HG03432 (cell line): ENCODE measurements around the gene CTTNBP2.

Experiments used
- ATAC-seq: cut with Tn5 transposase; IDR thresholded peaks from one replicate; pipeline ENCODE4 v1.9.1; 2021; ENCODE audit warnings: mild to moderate bottlenecking, moderate library complexity; ENCODE audit not compliant: unreplicated experiment

The CTTNBP2 gene

DNA sequence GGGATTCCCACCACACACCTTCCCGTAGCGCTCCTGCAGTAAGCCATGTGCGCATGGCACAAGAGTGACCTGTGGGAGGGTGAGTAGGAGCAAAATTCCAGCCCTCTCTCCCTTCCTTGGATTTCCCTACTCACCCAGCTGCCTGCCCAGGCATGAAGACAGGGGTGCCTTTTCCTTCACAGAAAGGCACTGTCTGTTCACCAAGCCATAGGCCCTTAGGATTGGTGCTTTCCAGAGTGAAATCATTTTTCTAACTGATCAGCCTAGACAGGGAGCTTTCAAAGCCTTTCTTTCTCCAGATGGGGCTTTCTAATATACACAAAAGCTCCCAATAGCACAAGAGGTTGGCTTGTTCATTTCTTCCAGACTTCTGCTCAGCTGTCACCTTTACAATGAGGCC lies 79.7 kb downstream of the CTTNBP2 start:
- peak; percentile 27 for ATAC-seq

DNA sequence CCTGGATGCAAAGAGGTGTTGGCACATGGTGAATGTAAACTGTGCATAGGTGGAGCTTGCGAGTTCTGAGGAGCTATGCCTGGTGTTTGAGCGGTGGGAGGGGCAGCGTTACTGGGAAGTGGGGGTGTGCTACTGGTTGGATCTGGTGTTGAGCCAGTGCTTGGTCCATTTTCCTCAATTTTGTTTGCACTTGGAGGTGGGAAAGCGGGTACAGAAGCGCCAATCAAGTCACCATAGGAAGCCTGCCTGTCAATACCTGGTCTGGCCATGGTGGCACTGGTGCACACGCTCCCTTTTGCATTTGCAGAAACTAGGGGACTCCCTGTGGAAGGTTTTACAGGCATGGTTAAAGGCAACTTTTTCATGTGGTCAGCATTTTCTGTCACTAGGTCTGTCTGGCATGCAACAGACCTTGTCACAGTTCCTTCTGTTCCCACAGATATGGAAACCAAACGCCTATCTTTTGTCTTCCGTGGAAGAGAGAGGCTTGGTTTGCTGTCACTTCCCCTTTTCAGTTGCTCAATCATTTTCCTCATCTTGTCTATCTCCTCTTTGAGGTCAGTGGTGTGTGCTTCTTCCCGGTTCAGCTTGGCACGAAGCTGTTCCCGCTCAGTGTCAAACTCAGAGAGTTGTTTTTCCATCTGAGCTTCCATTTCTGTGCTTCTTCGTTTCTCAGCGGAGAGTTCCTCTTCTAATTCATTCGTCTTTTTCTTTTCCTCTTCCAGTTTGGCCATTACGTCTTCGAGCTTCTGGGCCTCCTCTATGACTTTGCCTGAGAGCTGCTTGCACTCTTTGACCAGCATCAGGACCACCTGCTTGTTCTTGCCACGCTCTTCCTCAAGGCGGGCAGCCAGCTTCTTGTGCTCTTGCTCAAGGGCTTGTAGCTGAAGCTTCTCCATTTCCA lies 81.1 kb downstream of the CTTNBP2 start:
- peak; percentile 78 for ATAC-seq

DNA sequence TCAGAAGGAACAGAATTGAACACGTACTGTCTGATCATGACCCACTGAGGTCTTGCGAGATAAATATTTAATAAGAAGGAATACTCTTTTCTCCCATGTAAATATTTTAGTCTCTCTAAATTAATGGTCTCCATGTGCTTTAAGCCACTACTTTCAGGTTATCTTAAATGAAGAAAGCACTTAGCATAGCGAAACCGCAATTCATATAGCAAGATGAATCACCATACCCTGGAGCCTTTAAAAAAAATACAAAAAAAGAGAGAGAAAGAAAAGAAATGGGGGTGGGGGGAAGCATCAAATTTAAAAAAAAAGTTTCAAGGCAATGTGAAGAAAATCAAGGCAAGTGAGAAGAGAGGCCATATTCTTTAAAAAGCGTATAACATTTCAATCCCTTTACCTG lies 82.5 kb downstream of the CTTNBP2 start:
- no peak for ATAC-seq

DNA sequence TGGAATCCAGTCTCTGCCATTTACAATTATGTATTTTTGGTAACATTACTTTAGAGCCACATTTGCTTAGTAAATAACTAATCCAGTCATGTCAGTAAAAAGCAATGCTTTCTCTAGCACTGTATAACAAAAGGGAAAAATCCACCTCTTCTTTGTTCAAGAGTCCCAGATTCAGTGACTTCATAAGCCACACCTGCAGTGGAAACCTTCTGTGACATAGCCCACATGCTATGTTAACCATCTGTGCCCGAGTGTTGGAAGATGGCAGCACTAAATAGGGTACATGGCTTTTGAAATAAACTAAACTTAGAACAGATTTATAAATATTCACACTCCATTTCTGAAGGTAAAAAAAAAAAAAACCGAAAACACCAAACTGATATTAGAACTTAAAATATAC lies 83.0 kb downstream of the CTTNBP2 start:
- ATAC-seq: no peak

DNA sequence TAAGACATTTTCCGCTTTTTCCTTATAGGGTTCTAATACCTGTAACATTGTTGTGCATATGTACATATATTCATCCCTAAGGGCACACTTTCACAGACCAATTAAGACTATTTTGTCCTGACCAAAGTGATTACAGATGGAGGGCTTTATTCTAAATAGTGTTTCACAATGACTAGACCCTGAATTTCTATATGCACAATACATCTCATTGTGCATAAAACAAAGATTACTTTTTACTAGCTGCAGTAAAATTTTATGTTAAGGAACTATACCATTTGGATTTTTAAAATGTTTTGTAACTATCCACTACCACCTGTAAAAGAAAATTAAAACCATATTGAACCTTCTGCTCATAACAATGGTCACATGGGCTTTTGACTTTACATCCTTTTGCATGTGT lies 87.8 kb downstream of the CTTNBP2 start:
- ATAC-seq: no peak

DNA sequence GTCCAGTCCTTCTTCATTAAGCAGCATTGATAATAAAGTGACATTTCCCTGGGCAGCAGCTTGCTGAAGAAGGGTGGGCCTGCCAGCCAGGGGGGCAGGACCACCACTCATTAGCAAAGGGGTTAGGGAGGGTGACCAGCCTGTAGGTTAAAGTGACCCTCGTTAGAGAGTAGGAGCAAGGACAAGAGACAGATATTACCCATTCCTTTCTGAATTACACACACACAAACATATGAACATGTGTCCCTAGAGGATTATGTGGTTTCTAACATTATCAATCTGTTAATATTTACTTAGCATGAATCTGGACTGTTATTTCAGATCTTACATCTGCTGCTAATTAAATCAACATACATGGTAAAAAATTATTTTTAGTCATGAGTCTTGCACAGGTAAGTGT lies 88.9 kb downstream of the CTTNBP2 start:
- ATAC-seq: peak; percentile 40

DNA sequence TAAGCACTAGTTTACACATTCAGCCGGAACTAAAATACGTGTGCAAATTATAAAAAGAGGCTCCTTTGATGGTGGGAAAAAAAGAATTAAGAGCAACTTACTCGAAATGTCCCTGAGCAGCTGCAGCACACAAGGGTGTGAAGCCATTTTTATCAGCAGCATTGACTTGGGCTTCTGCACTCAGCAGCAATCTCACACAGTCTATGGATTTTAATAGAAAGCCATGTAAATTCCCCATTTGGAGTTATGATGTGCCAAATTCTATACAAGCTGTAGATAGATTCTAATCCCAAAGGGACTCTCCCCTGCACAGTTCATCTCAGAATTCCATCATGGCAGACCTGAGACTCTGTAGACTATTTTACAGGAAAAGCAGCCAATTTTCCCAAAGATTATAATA lies 90.5 kb downstream of the CTTNBP2 start:
- ATAC-seq: no peak

DNA sequence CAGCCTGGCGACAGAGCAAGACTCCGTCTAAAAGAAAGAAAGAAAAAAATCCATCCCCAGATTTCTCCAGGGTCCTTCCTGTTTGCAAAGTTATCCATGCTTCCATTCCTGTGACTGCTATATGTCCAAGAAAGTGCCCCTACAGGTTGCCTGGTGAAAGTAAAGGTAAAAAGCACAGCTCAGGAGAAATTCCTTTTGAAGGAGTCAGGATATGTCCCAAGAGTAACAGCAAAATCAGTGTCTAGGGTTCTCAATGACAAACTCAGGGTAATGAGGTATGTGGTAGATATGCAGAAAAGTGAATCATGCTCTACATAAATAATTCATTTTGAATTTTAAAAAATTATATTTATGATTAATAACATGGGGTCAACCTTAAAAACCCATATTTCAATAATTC lies 91.5 kb downstream of the CTTNBP2 start:
- ATAC-seq: no peak

DNA sequence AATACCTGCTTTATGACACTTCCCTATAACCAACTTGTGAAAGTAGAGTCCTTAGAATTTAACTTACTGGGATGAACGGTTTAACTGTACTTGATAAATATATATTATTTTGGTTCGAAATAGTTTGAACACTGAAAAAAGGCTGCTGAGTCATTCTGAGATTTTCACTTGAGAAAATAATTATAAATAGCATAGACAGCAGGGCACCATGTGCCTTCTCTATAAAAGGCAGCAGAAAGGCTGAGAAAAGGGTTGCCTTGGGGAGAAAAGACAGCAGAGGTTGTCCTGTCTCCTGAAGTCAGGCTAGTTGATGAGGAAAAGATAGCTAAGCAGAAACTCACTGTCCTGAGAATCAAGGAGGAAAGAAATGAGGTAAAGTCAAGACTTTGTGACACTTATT lies 92.4 kb downstream of the CTTNBP2 start:
- ATAC-seq: peak; percentile 85

DNA sequence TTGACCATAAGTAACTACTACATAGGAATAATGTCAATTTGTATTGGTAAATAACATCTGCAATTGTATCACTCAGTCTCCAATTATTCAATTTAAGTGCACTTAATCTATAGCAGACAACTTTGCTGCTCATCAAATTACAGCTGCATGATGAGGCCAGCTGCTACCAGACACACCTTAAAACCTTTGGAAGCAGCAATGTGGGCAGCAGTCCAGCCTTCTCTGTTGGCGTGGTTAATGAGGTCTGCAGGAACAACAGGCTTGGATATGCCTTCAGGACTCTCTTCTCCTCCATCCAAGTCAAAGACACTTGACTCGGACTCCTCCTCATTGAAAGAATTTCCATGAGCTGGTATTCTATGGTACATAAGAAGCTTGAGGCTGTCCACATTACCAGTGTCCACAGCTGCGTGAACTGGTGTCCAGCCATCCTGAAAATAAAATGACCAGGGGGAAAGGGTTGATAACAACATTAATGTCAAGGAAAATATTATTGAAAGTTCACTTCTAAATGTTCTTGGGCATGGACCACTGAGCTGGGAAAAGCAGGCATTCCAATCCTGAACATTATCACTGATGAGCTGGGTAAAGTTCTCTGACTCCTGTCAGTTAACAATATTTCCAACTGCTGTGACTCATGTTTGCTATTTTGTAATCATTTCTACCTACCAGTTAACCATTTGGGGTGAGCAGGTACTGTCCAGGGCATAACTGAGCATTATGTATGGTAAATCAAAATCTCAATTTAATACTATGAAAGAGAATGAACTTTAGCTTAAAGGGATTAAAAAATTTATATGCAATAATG lies 95.7 kb downstream of the CTTNBP2 start:
- no peak for ATAC-seq

DNA sequence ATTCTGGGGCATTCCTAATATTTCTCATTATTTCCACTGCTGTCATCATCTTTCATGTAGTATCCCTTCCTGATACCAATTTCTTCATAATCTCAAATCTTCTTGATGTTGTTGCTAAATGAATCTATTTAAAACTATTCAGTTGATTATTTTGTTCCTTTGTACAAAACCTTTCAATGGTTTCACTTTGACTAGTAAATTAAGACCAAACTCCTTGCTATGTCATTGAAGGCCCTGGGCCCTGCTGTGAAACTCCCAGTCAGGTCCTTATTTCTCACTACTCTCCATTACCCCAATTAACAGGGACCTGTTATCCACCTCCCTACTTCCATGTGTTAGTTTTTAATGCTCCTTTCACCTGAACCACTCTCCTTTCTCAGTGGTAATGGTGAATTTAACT lies 97.0 kb downstream of the CTTNBP2 start:
- ATAC-seq: peak; percentile 42

DNA sequence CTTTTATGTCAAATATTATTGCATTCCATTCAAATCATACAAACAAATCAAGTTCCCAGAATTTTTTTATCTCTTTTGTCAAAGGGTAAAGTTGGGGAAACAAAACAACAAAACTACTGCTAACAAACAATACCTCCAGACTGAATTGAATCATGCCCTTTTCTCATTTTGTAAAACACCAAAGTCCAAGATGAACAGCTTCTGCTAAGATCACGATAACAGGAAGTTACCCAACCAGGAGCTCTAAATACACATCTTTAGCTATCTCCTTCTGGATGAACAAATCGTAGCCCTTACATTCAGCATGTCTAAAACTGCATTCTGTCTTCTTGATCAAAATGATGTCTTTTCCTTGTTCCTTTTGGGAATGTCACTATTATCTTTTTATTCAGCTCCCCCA lies 97.4 kb downstream of the CTTNBP2 start:
- ATAC-seq: no peak

DNA sequence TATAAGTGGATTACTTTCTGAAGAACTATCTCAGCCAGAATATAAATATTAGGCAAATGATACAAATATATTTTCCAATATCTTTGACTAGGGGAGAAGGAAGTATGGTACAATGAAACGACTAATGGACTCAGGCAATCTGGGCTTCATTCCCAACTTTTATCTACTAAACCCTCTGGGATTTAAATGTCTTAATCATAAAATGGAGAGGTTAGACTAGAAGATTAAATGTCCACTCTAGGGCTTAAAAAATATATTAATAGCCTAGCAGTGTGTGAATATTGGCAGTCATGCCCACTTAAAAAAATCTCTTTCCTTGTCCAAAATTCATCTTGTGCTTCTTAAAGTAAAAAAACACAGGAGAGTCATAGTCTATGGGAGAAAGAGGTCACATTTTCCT lies 98.3 kb downstream of the CTTNBP2 start:
- no peak for ATAC-seq

DNA sequence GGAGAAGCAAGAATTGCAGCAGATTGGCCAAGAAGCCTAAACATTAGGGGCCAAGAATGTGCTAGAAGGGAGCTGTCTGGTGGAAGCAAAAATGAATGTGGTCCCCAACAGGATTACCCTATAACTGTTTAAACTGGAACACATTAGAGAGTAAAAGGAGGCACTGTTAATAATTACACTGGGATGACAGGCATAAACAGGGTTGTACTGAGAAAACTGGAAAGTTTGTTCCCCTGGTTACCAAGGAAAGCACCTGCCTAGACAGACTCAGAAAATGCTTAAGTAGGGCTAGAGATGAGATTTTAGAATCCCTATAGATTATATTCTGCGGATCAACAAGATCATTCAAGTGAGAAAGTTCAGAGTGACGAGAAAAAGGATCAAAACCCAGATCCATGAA lies 100.8 kb downstream of the CTTNBP2 start:
- peak; percentile 30 for ATAC-seq

DNA sequence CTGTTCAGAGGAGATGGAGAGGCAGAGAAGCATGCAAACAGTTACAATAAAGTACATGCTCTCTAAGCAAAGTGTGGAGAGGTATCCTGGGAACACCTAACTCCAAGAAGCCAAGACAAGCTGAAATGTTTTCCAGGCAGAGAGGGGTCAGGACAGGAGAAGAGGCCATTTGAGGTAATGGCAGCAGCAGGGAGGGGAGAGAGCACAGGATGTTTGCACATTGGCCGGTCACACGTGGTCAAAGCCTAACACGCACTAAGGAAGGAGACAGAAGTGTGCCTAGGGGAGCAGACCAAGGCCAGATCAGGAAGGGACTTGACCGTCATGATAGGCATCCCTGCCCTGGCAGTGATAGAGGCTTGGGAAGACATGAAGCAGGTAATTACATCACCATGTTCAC lies 101.5 kb downstream of the CTTNBP2 start:
- no peak for ATAC-seq

DNA sequence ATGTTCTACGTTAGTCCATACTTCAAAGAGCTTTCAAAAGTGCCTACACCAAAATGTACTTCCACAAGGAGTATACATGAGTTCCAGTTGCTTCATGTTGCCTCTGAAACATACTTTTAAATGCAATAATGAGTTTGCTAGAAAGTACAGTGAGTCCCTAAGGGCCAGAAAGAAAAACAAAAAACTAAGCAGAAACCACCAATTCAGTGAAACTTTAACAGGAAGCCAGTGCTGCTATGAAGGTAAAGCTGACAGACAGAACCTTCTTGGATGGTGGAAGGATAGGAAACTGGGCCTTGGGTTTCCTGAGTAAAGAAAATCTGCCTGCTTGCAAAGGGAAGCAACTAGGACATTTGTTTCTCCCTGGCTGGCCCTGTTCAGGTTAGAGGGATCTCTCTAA lies 104.2 kb downstream of the CTTNBP2 start:
- ATAC-seq: peak; percentile 54

DNA sequence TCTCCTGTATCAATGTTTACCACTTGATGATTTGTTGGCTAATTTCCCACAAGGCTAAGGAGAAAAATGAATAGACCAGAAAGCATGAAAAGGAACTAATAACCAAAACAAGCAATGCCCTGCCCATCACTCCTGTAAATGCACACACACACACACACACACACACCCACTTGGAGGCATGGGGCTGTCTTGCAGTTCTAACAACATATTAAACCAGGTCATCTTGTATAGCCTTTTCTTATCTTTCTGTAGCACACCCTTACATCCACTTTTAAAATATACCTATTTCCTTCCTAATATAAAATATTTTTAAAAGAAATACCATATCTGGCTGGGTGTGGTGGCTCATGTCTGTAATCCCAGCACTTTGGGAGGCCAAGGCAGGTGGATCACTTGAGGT lies 105.3 kb downstream of the CTTNBP2 start:
- ATAC-seq: no peak

DNA sequence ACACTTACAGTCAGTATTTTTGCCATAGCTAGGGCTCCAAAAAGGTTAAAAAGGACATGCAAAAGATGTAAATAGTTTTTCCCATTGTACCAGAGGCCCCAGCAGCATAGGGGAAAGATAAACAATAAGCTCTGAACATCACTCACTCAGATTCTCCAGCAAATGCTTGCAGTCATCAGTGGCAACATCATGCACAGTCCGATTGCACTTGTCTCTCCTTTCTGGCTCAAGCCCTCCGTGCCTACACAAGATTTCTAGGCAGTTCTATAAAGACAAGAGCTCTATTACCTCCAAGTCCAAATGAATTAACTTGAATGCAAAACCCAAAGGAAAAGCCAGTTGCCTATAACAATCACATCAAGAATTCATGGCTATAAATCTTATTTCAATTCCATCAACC lies 106.3 kb downstream of the CTTNBP2 start:
- no peak for ATAC-seq

DNA sequence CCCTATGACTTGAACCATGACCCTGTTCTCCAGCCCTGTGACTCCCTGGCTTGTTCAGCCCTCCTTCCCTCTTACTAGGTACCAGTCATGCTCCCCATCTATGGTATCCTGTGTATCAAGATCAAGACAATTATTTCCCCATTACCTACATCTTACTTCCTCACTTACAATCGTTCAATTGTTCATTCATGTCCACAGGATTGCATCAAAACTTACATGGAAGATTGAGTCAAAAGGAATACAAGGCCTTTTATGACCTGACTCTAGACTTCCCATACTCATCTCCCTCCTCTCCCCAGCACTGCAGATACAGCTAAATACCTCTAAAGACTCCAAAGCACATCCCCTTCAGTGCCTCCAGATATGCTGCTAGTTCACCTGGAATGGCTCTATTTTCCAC lies 109.2 kb downstream of the CTTNBP2 start:
- ATAC-seq: no peak

DNA sequence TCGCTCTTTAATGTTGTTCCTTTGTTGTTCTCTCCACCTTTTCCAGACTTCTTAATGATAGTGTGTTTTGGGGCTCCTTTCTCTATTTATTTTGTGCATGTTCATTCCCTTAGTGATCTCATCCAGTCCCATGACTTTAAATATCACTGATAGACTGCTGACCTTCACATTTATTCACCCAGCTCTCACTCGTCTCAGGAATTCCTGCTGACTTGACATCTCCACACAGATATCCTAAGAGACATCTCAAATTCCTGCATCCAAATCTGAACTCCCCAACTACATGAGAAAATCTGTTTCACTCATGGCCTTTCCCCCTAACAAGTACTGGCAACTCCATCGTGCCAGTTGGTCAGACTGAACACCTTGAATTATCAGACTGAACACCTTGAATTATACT lies 111.2 kb downstream of the CTTNBP2 start:
- no peak for ATAC-seq

DNA sequence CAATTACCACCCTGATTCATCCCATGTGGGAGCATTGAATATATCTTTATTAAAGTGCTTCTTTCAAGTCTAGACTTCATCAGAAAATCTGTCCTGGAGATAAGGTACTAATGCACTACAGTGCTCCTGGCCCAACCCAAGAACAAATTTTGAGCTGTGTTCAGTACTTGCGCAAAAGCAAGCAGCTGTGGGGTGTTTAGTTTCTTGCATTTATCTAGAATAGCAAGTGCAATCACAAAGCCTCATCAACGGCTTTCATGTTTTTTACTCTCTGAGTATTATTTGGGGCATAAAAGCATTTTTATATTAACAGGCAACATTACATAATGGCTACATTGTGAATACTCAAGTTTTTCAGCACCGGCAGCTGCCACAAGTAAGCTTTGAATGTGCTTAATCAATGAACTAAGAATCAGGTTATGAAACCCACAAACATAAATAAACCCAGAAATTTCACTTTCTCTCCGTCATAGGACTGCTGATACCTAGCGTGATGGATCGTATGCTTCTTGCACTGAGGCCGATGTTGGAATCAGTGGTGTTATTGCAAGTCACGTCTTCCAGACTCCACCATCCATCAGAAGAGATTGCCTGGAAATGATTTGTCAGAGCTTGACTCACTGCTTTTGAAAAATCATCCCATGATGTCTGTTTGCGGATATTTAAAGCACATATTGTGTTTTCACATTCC lies 113.1 kb downstream of the CTTNBP2 start:
- ATAC-seq: no peak

DNA sequence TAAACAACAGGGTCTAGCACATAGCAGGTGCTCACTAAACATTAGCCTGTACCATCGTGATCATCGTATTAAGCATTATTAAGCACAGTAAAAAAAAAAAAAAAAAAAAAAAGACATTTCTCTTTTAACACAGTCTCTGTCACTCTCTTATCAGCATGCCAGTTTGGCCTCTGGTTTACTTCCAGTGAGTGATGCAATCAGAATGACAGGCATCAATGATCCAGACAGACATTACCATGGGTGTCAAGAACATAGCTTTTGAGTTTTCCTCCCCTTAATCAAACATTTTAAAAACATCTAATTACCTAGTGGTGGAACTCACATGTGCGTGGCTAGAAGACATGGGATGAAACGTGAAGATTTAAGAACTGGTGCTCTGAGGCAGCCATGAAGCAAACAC lies 115.8 kb downstream of the CTTNBP2 start:
- no peak for ATAC-seq
